GM12874 (cell line): ENCODE results near the gene KCNH2.
A peak's percentile ranks its signal among the peaks of the same experiment; 100 is the strongest.

Experiments
- TF ChIP-seq, protein P1 (sequence below): IDR thresholded peaks from 2 replicates; pipeline ENCODE4 v1.5.1; 2011; ENCODE audit warnings: low read depth, mild to moderate bottlenecking, control low read depth, low read length, moderate library complexity; ENCODE audit not compliant: insufficient read depth

Gene KCNH2

DNA sequence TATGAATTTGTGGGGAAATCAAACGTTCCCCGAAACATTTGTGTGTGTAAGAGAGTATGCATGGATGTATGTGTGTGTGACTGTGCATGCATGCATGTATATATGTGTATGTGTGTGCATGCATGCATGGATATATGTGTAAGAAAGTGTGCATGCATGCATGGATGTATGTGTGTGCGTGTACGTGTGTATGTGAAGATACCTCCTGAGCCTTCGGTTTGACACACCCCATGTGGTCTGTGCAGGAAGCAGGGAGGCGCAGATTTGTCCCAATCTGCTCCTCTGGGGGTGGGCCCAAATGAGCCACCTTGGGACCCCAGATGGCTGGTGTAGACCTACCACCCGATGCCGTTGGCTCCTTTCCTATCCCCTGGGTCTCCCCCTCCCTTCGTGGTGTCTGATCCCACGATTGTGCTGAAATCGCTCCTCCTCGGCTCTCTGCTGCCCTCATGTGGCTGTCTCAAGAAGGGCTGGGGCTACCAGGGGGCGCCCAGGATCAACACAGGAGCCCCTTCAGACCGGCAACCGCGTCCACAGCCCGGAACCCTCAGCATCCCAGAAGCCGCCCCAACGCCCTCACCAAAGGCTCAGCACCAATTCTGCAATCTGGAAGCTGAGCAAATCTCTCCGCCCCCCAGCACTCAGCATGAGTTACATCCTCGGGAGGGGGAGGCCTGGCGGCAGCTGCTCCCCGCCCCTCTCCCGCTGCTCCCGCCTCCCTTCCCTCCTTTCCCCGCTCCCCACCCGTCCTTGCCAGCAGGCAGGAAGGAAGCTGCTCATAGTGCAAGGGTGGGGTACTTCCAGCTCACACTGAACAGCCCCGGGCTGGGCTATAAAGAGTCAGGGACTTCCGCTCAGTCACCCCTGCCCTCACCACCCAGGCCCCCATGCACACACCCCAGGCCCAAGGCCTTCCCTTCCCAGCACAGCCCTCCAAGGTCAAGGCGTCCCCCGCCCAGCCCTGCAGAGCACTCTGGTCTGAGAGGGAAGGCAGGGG is 10.4 kb upstream of the KCNH2 start:
- TF ChIP-seq, protein P1, sequence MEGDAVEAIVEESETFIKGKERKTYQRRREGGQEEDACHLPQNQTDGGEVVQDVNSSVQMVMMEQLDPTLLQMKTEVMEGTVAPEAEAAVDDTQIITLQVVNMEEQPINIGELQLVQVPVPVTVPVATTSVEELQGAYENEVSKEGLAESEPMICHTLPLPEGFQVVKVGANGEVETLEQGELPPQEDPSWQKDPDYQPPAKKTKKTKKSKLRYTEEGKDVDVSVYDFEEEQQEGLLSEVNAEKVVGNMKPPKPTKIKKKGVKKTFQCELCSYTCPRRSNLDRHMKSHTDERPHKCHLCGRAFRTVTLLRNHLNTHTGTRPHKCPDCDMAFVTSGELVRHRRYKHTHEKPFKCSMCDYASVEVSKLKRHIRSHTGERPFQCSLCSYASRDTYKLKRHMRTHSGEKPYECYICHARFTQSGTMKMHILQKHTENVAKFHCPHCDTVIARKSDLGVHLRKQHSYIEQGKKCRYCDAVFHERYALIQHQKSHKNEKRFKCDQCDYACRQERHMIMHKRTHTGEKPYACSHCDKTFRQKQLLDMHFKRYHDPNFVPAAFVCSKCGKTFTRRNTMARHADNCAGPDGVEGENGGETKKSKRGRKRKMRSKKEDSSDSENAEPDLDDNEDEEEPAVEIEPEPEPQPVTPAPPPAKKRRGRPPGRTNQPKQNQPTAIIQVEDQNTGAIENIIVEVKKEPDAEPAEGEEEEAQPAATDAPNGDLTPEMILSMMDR = peak; percentile 81

DNA sequence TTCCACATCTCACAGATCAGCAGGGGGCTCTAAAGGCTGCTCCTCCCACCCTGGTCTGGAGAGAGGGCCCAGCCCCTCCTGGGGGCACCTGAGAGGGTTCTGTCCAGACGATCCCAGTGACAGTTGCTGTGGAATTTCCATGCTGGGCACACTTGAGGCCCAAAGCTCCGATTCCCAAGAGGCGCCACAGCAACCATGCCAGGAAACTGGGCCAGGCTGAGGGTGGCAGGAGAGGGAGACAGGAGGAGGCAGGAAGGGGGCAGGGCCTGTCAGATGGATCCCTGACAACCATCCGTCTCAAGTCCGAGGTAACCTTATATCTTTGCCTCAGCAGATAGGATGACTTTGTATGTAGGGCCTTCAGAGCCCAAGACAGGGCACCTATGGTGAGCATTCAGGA is 8.4 kb upstream of the KCNH2 start:
- TF ChIP-seq, protein P1 = no peak

DNA sequence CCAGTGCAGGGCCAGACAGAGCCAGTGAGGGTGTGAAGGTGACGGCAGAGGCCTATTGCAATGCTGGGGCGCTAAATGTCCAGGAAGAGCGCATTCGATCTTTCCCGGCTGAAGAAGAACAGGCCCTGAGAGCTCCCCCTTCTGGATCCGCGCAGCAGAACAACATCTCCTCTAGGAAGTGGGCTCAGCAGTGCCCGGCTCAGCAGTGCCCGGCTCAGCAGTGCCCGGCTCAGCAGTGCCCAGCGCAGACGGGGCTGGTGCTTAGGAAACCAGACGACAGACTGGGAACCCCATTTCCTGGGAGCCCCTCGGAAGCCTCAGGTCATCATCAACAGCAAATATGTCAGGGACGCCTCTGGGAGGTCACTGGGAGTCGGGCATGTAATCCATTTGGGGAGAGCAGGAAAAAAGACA is 8.0 kb upstream of the KCNH2 start:
- TF ChIP-seq, protein P1 = peak; percentile 80

DNA sequence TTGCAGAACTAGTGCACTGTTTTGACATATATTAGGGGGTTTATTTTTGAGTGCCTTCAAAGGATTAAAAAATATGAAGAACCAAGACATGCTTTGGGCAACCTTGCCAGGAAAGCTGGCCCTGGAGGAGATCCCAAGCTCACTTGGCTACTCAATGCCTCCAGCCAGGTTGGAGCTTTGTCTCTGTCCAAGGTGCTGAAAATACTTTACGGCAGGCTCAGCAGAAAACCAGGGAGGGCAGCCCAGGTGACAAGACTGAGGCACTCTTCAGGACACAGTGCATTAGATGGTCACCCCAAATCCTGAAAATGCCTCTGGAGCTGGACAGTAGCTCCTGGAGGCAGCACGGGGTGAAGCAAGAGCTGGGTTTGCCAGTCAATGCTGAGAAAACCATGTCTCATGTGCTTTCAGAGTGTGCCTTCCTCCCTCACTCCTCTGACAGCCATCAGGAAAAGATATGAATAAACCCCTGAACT is 5.8 kb upstream of the KCNH2 start:
- TF ChIP-seq, protein P1 = no peak

DNA sequence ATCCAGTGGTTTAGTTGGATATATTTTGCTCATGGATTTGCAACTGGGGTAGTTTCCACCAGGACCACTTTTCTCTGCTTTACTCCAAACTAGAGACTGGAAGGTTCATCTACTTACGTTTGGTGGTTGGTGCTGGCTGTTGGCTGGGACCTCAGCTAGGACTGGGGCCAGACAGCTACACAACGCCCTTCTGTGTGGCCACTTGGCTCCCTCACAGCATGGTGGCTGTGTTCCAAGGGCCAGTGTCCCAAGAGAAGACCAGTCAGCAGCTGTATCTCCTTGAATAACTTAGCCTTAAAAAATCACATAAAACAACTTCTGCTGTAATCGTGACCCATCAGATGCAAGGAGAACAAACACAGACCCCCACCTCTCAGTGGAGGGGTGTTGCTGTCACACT is 4.2 kb upstream of the KCNH2 start:
- TF ChIP-seq, protein P1 = no peak

DNA sequence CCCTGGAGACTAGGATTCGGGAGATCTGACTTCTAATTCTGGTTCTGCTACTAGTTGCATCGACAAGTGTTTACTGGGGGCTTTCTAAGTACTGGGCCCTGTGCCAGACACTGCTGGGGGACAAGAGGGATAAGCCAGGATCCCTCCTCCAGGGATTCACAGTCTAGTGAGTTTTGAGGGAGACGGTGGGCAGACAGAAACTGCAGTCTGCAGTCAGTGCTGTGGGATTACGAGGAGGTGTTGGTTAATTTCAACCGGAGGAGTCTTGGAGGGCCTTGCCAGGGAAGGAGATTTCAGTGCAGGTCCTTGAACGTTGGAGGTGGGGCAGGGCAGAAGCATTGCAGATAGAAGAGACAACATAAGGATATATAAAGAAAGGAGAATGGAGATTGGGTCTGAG is 3.5 kb upstream of the KCNH2 start:
- TF ChIP-seq, protein P1 = no peak

DNA sequence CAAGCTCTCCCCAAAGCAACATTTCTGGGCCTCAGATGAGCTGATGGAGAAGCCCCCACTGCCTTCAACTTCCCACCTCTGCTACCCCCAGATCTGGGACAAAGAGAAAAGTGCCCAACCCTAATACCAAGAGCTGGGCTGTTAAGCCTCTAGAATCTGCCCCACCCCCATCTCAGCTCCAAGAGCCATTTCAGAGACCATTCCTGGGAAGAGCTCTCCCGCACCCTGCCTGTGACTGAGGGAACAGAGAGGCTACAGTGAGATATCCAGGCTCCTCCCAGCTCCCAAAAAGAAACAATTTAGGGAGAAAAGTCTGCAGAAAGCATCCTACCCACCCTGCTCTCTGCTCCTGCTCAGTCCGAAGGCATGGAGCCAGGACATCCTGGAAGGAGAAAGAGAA is 2.5 kb upstream of the KCNH2 start:
- TF ChIP-seq, protein P1 = no peak
